Liver (tissue), 9 donors: ENCODE results near the gene OBP2A. TPM values are rescaled to one million over a fixed set of nuclear protein-coding genes. Genes with fewer than 3 reads are reported as not detected.

Experiments used
- DNase-seq: peaks from one replicate; pipeline ENCODE4 v3.0.0-alpha.2; 2017; ENCODE audit warnings: low spot score
- H3K27ac ChIP-seq, 2 donors: one replicate each; pipeline ENCODE4 v1.7.0; 2013; ENCODE audit warnings: inconsistent platforms in 2 of 2, low read length in 2 of 2, control low read depth in 1 of 2, low read depth in 1 of 2, mild to moderate bottlenecking in 1 of 2
- H3K27me3 ChIP-seq, 4 donors: one replicate each; pipeline versions ENCODE4 v1.6.1 to v1.7.0; 2013; ENCODE audit warnings: low read length in 3 of 4, inconsistent platforms in 1 of 4, mild to moderate bottlenecking in 1 of 4, moderate library complexity in 1 of 4; ENCODE audit not compliant: control insufficient read depth in 4 of 4, insufficient read depth in 4 of 4
- H3K36me3 ChIP-seq, 4 donors: one replicate each; pipeline versions ENCODE4 v1.6.1 to v1.7.0; 2013; ENCODE audit warnings: low read length in 3 of 4, mild to moderate bottlenecking in 3 of 4, low read depth in 1 of 4, moderate library complexity in 1 of 4; ENCODE audit not compliant: control insufficient read depth in 4 of 4, insufficient read depth in 3 of 4
- H3K4me1 ChIP-seq, 4 donors: one replicate each; pipeline versions ENCODE4 v1.6.1 to v1.7.0; 2013; ENCODE audit warnings: low read length in 3 of 4, mild to moderate bottlenecking in 3 of 4, moderate library complexity in 1 of 4; ENCODE audit not compliant: control insufficient read depth in 4 of 4, insufficient read depth in 4 of 4
- H3K4me3 ChIP-seq, 3 donors: one replicate each; pipeline versions ENCODE4 v1.6.1 to v1.7.0; 2013; ENCODE audit warnings: low read length in 3 of 3, control low read depth in 1 of 3, low read depth in 1 of 3, mild to moderate bottlenecking in 1 of 3
- H3K9ac ChIP-seq, 2 donors: one replicate each; pipeline ENCODE4 v1.7.0; 2013; ENCODE audit warnings: low read length in 2 of 2, mild to moderate bottlenecking in 2 of 2, moderate library complexity in 2 of 2, control low read depth in 1 of 2, low read depth in 1 of 2
- H3K9me3 ChIP-seq, 4 donors: one replicate each; pipeline versions ENCODE4 v1.6.1 to v1.7.0; 2013; ENCODE audit warnings: low read length in 3 of 4; ENCODE audit not compliant: control insufficient read depth in 4 of 4
- FOXA1 ChIP-seq: IDR thresholded peaks from 2 replicates; pipeline ENCODE4 v1.6.1; 2016; ENCODE audit warnings: antibody characterized with exemption
- FOXA2 ChIP-seq: IDR thresholded peaks from 2 replicates; pipeline ENCODE4 v1.6.1; 2016; ENCODE audit warnings: antibody characterized with exemption
- GABPA ChIP-seq, 2 donors: IDR thresholded peaks in 1 of 2; conservative IDR thresholded peaks in 1 of 2; 2 replicates each; pipeline ENCODE4 v1.6.1; 2016; ENCODE audit warnings: antibody characterized with exemption in 2 of 2, mild to moderate bottlenecking in 1 of 2, moderate library complexity in 1 of 2
- HNF4A ChIP-seq, 2 donors: conservative IDR thresholded peaks; 2 replicates each; pipeline ENCODE4 v1.6.1; 2016; ENCODE audit warnings: antibody characterized with exemption in 2 of 2, mild to moderate bottlenecking in 2 of 2
- HNF4G ChIP-seq: IDR thresholded peaks from 2 replicates; pipeline ENCODE4 v1.6.1; 2016; ENCODE audit warnings: antibody characterized with exemption
- JUND ChIP-seq, 2 donors: IDR thresholded peaks; 2 replicates each; pipeline ENCODE4 v1.6.1; 2016; ENCODE audit warnings: antibody characterized with exemption in 2 of 2
- NR2F2 ChIP-seq: IDR thresholded peaks from 2 replicates; pipeline ENCODE4 v1.6.1; 2016; ENCODE audit warnings: antibody characterized with exemption
- RAD21 ChIP-seq, 2 donors: IDR thresholded peaks; 2 replicates each; pipeline ENCODE4 v1.6.1; 2016; ENCODE audit warnings: antibody characterized with exemption in 2 of 2, mild to moderate bottlenecking in 2 of 2
- RXRA ChIP-seq, 2 donors: IDR thresholded peaks; 2 replicates each; pipeline ENCODE4 v1.6.1; 2017 to 2018; ENCODE audit warnings: antibody characterized with exemption in 2 of 2, mild to moderate bottlenecking in 1 of 2
- SP1 ChIP-seq: IDR thresholded peaks from 2 replicates; pipeline ENCODE4 v1.6.1; 2018; ENCODE audit warnings: antibody characterized with exemption, mild to moderate bottlenecking
- TAF1 ChIP-seq: conservative IDR thresholded peaks from 2 replicates; pipeline ENCODE4 v1.6.1; 2016; ENCODE audit warnings: antibody characterized with exemption, mild to moderate bottlenecking
- YY1 ChIP-seq: IDR thresholded peaks from 2 replicates; pipeline ENCODE4 v1.6.1; 2016; ENCODE audit warnings: antibody characterized with exemption, mild to moderate bottlenecking
- WGBS: extraction: QIAGEN DNeasy Blood & Tissue Kit; methylation state at CpG from one replicate; pipeline ENCODE4 v1.1.7; 2013; 5-methylcytosine and 5-hydroxymethylcytosine counted together
- polyA plus RNA-seq, 2 donors: library from polyadenylated mRNA; stranded (reverse) in 1 of 2; unstranded in 1 of 2; fragments of 200-250 nt in 1 of 2; fragments of >200 nt in 1 of 2; fragmentation: Nextera tagmentation in 1 of 2; extraction: Ambion mirVana in 1 of 2; gene quantifications; one replicate each; pipeline versions ENCODE4 v1.2.1 to v1.2.3, GENCODE V29; 2013 to 2015
- total RNA-seq, 2 donors: library from RNA; depleted of rRNA; stranded (reverse); fragments of >200 nt; gene quantifications; one replicate each; pipeline ENCODE4 v1.2.3, GENCODE V29; 2014
- TF ChIP-seq, protein P1 (sequence below): IDR thresholded peaks from 2 replicates; pipeline ENCODE4 v1.6.1; 2016; ENCODE audit warnings: antibody characterized with exemption
- TF ChIP-seq, protein P2 (sequence below): IDR thresholded peaks from 2 replicates; pipeline ENCODE4 v1.6.1; 2016; ENCODE audit warnings: antibody characterized with exemption
- TF ChIP-seq, protein P3 (sequence below): IDR thresholded peaks from 2 replicates; pipeline ENCODE4 v1.6.1; 2016; ENCODE audit warnings: antibody characterized with exemption, mild to moderate bottlenecking
- TF ChIP-seq, protein P4 (sequence below): fragments of 150-350 bp; IDR thresholded peaks from 2 replicates; pipeline ENCODE4 v1.5.1; 2017; ENCODE audit warnings: improper control_type of control experiment, low read depth, low read length; ENCODE audit not compliant: missing input control
- TF ChIP-seq, protein P5 (sequence below): IDR thresholded peaks from 2 replicates; pipeline ENCODE4 v1.6.1; 2016; ENCODE audit warnings: antibody characterized with exemption
- donor health status: healthy.
- donor health status: healthy.
- donor health status: healthy.
- donor health status: healthy.
- donor health status: healthy.

The OBP2A gene
- total and polyA plus RNA-seq, 4 donors: not detected

DNA sequence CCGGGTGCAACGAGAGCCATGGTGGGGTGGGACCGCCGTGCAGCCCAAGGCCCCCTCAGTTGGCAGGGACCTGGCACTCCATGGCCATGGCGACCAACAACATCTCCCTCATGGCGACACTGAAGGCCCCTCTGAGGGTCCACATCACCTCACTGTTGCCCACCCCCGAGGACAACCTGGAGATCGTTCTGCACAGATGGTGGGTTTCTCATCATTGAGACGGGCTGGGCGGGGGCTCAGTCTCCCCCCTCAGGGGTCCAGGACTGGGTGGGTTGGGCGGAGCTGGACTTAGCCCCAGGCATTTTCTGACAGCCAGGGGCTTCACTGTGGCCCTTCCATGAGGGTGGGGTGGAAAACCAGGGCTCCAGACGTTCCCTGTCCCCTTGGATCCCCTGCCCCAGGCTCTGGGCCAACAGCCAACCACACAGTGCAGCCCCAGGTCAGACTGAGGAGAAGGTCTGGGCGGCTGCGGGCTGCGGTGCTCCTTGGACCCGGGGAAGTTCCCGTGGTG lies 16.4 kb downstream of the OBP2A start:
- DNase-seq: no peak
- H3K36me3 ChIP-seq: no peaks in the 10 kb centered on the region
- H3K27ac ChIP-seq: no peak overlapping the region
- H3K9ac ChIP-seq: no peak overlapping the region
- peaks cover 0 to 8% (median 0%) of the 10 kb centered on the region in 4 donors for H3K27me3 ChIP-seq
- H3K9me3 ChIP-seq: peaks cover 0 to 3% (median 0%) of the 10 kb centered on the region in 4 donors
- 84% methylated on average over 17 of the region's 17 CpGs for WGBS
- no peaks in the 10 kb centered on the region for H3K4me1 ChIP-seq
- H3K4me3 ChIP-seq: no peak overlapping the region
- no peak for TF ChIP-seq HNF4G
- no peak for TF ChIP-seq RAD21 (IDR thresholded peaks at IDR 0.05)
- TF ChIP-seq HNF4A (conservative IDR thresholded peaks at IDR 0.05): no peak
- no peak for TF ChIP-seq TAF1
- no peak for TF ChIP-seq JUND (IDR thresholded peaks at IDR 0.05)
- no peak for TF ChIP-seq GABPA (IDR thresholded peaks at IDR 0.05 in 1 of 2, conservative IDR thresholded peaks at IDR 0.05 in 1 of 2)
- TF ChIP-seq, protein P1, sequence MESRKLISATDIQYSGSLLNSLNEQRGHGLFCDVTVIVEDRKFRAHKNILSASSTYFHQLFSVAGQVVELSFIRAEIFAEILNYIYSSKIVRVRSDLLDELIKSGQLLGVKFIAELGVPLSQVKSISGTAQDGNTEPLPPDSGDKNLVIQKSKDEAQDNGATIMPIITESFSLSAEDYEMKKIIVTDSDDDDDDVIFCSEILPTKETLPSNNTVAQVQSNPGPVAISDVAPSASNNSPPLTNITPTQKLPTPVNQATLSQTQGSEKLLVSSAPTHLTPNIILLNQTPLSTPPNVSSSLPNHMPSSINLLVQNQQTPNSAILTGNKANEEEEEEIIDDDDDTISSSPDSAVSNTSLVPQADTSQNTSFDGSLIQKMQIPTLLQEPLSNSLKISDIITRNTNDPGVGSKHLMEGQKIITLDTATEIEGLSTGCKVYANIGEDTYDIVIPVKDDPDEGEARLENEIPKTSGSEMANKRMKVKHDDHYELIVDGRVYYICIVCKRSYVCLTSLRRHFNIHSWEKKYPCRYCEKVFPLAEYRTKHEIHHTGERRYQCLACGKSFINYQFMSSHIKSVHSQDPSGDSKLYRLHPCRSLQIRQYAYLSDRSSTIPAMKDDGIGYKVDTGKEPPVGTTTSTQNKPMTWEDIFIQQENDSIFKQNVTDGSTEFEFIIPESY: no peak
- TF ChIP-seq, protein P2, sequence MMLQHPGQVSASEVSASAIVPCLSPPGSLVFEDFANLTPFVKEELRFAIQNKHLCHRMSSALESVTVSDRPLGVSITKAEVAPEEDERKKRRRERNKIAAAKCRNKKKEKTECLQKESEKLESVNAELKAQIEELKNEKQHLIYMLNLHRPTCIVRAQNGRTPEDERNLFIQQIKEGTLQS: no peak
- no peak for TF ChIP-seq SP1
- TF ChIP-seq RXRA (IDR thresholded peaks at IDR 0.05): no peak
- TF ChIP-seq, protein P3, sequence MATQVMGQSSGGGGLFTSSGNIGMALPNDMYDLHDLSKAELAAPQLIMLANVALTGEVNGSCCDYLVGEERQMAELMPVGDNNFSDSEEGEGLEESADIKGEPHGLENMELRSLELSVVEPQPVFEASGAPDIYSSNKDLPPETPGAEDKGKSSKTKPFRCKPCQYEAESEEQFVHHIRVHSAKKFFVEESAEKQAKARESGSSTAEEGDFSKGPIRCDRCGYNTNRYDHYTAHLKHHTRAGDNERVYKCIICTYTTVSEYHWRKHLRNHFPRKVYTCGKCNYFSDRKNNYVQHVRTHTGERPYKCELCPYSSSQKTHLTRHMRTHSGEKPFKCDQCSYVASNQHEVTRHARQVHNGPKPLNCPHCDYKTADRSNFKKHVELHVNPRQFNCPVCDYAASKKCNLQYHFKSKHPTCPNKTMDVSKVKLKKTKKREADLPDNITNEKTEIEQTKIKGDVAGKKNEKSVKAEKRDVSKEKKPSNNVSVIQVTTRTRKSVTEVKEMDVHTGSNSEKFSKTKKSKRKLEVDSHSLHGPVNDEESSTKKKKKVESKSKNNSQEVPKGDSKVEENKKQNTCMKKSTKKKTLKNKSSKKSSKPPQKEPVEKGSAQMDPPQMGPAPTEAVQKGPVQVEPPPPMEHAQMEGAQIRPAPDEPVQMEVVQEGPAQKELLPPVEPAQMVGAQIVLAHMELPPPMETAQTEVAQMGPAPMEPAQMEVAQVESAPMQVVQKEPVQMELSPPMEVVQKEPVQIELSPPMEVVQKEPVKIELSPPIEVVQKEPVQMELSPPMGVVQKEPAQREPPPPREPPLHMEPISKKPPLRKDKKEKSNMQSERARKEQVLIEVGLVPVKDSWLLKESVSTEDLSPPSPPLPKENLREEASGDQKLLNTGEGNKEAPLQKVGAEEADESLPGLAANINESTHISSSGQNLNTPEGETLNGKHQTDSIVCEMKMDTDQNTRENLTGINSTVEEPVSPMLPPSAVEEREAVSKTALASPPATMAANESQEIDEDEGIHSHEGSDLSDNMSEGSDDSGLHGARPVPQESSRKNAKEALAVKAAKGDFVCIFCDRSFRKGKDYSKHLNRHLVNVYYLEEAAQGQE: no peak
- TF ChIP-seq FOXA1: no peak
- TF ChIP-seq, protein P4, sequence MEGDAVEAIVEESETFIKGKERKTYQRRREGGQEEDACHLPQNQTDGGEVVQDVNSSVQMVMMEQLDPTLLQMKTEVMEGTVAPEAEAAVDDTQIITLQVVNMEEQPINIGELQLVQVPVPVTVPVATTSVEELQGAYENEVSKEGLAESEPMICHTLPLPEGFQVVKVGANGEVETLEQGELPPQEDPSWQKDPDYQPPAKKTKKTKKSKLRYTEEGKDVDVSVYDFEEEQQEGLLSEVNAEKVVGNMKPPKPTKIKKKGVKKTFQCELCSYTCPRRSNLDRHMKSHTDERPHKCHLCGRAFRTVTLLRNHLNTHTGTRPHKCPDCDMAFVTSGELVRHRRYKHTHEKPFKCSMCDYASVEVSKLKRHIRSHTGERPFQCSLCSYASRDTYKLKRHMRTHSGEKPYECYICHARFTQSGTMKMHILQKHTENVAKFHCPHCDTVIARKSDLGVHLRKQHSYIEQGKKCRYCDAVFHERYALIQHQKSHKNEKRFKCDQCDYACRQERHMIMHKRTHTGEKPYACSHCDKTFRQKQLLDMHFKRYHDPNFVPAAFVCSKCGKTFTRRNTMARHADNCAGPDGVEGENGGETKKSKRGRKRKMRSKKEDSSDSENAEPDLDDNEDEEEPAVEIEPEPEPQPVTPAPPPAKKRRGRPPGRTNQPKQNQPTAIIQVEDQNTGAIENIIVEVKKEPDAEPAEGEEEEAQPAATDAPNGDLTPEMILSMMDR: no peak
- no peak for TF ChIP-seq FOXA2
- TF ChIP-seq, protein P5, sequence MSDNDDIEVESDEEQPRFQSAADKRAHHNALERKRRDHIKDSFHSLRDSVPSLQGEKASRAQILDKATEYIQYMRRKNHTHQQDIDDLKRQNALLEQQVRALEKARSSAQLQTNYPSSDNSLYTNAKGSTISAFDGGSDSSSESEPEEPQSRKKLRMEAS: no peak
- TF ChIP-seq NR2F2: no peak

DNA sequence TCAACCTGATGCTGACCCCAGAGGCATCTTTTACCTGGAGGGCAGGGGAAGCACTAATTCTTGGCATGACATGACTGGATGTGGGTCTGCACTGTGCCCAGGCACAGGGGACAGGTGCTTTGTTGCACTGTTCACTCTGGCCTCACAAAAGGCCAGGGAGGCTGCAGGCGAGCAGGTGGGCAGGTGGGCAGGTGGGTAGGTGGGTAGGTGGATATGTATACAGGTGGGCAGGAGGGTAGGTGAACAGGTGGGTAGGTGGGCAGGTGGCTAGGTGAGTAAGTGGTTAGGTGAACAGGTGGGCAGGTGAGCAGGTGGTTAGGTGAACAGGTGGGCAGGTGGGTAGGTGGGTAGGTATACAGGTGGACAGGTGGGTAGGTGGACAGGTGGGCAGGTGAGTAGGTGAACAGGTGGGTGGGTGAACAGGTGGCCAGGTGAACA lies 17.1 kb downstream of the OBP2A start:
- H3K36me3 ChIP-seq: no peaks in the 10 kb centered on the region
- peaks cover 0 to 3% (median 0%) of the 10 kb centered on the region in 4 donors for H3K9me3 ChIP-seq
- no peak overlapping the region for H3K4me3 ChIP-seq
- peaks cover 0 to 8% (median 0%) of the 10 kb centered on the region in 4 donors for H3K27me3 ChIP-seq
- TF ChIP-seq YY1 (no peak), FOXA2 (no peak), HNF4A (conservative IDR thresholded peaks at IDR 0.05) (no peak)
- DNase-seq: no peak
- H3K9ac ChIP-seq: no peak overlapping the region
- WGBS: 73% methylated on average over 1 of the region's 1 CpG
- H3K27ac ChIP-seq: no peak overlapping the region
- no peaks in the 10 kb centered on the region for H3K4me1 ChIP-seq
